HFFc6 (cell line): ENCODE results near the gene IFNL4. TPM values are rescaled to one million over a fixed set of nuclear protein-coding genes. Genes with fewer than 3 reads are reported as not detected.

Experiments used
- DNase-seq: peaks from one replicate; pipeline ENCODE4 v3.0.0-alpha.2; 2018
- H3K27ac Mint-ChIP-seq: 2 replicates; pipeline ENCODE4 v1.8.0; 2020; ENCODE audit warnings: mild to moderate bottlenecking, mixed read lengths
- H3K27me3 Mint-ChIP-seq: 2 replicates; pipeline ENCODE4 v1.8.0; 2021; ENCODE audit warnings: mild to moderate bottlenecking, moderate library complexity, mixed read lengths; ENCODE audit not compliant: insufficient read depth
- H3K36me3 Mint-ChIP-seq: 2 replicates; pipeline ENCODE4 v1.8.0; 2021; ENCODE audit warnings: low read depth, mixed read lengths
- H3K4me1 Mint-ChIP-seq: 2 replicates; pipeline ENCODE4 v1.8.0; 2020; ENCODE audit warnings: low read depth, mixed read lengths
- H3K4me3 Mint-ChIP-seq: 2 replicates; pipeline ENCODE4 v1.8.0; 2020; ENCODE audit warnings: mild to moderate bottlenecking, moderate library complexity, mixed read lengths
- H3K9me3 Mint-ChIP-seq: 2 replicates; pipeline ENCODE4 v1.8.0; 2020; ENCODE audit warnings: mild to moderate bottlenecking, mixed read lengths
- CTCF ChIP-seq: fragments of 200-600 bp; sonication (generic); IDR thresholded peaks from 2 replicates; pipeline ENCODE4 v1.5.0; 2021; ENCODE audit warnings: antibody characterized with exemption, mild to moderate bottlenecking
- long read RNA-seq: library from polyadenylated mRNA; unstranded; transcript quantifications from one replicate; pipeline ENCODE4 v2.0.0, GENCODE V29; 2019
- total RNA-seq, 6 experiments: library from RNA; stranded (reverse); fragmentation: NEBNext Ultra II Directional; extraction: Animal tissue kit (Norgen Biotek cat#: 25700); gene quantifications; 2 replicates in 1 of 6; 3 replicates in 5 of 6; pipeline ENCODE4 v1.2.3, GENCODE V29; 2021

The IFNL4 gene
- not detected for total RNA-seq
- long read RNA-seq, result 0 reads

- TF ChIP-seq CTCF, result no peak
- peaks cover 27% of the 10 kb centered on the region for H3K27me3 Mint-ChIP-seq
- H3K4me1 Mint-ChIP-seq, result no peaks in the 10 kb centered on the region
- no peak for DNase-seq
- no peaks in the 10 kb centered on the region for H3K9me3 Mint-ChIP-seq
- H3K36me3 Mint-ChIP-seq, result no peaks in the 10 kb centered on the region
- no peak within 1 kb of the TSS for H3K27ac Mint-ChIP-seq
- H3K4me3 Mint-ChIP-seq, result no peak within 1 kb of the TSS
These were observed at the start of gene IFNL4 for GRCh38 chr19:39248806-39249205. IFNL4 (minus strand) TSS chr19:39248856.

GRCh38 chr19:39297931-39298634 is 49.4 kb upstream of the IFNL4 start:
- H3K4me3 Mint-ChIP-seq, result no peak overlapping the region
- no peak overlapping the region for H3K27ac Mint-ChIP-seq
- no peak for TF ChIP-seq CTCF
- peaks cover 38% of the 10 kb centered on the region for H3K27me3 Mint-ChIP-seq
- no peaks in the 10 kb centered on the region for H3K4me1 Mint-ChIP-seq
- H3K9me3 Mint-ChIP-seq, result no peaks in the 10 kb centered on the region
- no peak for DNase-seq
- no peaks in the 10 kb centered on the region for H3K36me3 Mint-ChIP-seq

GRCh38 chr19:39296906-39297305 is 48.2 kb upstream of the IFNL4 start:
- DNase-seq, result no peak
- no peak for TF ChIP-seq CTCF
- Mint-ChIP-seq H3K36me3 (no peaks in the 10 kb centered on the region), H3K4me1 (no peaks in the 10 kb centered on the region), H3K27ac (no peak overlapping the region), H3K9me3 (no peaks in the 10 kb centered on the region), H3K27me3 (peaks cover 38% of the 10 kb centered on the region), H3K4me3 (no peak overlapping the region)

- DNase-seq, result no peak
- H3K27me3 Mint-ChIP-seq, result peaks cover 38% of the 10 kb centered on the region
- no peak for TF ChIP-seq CTCF
- no peak within 1 kb of the TSS for H3K27ac Mint-ChIP-seq
- no peaks in the 10 kb centered on the region for H3K36me3 Mint-ChIP-seq
- H3K9me3 Mint-ChIP-seq, result no peaks in the 10 kb centered on the region
- H3K4me1 Mint-ChIP-seq, result no peaks in the 10 kb centered on the region
- no peak within 1 kb of the TSS for H3K4me3 Mint-ChIP-seq
These were observed 47.5 kb upstream of the IFNL4 start, which contains the start of gene IFNL1 for GRCh38 chr19:39296055-39296645. IFNL1 (plus strand) TSS chr19:39296407; CDS start chr19:39296422, 15 bp downstream.

- H3K9me3 Mint-ChIP-seq, result no peaks in the 10 kb centered on the region
- H3K36me3 Mint-ChIP-seq, result no peaks in the 10 kb centered on the region
- H3K27ac Mint-ChIP-seq, result no peak overlapping the region
- DNase-seq, result no peak
- no peak overlapping the region for H3K4me3 Mint-ChIP-seq
- peaks cover 35% of the 10 kb centered on the region for H3K27me3 Mint-ChIP-seq
- H3K4me1 Mint-ChIP-seq, result no peaks in the 10 kb centered on the region
- no peak for TF ChIP-seq CTCF
These were observed 44.7 kb upstream of the IFNL4 start for GRCh38 chr19:39293394-39293793.
